Uterus (tissue), 2 donors: Measurements from ENCODE around the gene PRKAG2.

Experiments
- CTCF ChIP-seq, 4 experiments: fragments of 200-600 bp in 2 of 4; fragments of 450-650 bp in 2 of 4; sonication (generic) in 2 of 4; IDR thresholded peaks; one replicate each; pipeline ENCODE4 v1.5.1; 2016 to 2019; ENCODE audit warnings: antibody characterized with exemption in 4 of 4, mild to moderate bottlenecking in 2 of 4, moderate library complexity in 1 of 4
- POLR2A ChIP-seq, 2 donors: fragments of 450-650 bp; IDR thresholded peaks; one replicate each; pipeline ENCODE4 v1.6.1; 2016; ENCODE audit warnings: antibody characterized with exemption in 2 of 2, mild to moderate bottlenecking in 1 of 2, moderate library complexity in 1 of 2

- no peak for TF ChIP-seq CTCF (IDR thresholded peaks at IDR 0.05)
- no peak for TF ChIP-seq POLR2A (IDR thresholded peaks at IDR 0.05)
These were observed 12.8 kb upstream of the PRKAG2 start for GRCh38 chr7:151889406-151890354.
